MCF 10A (cell line): ENCODE results near the gene ADARB1. TPM values are rescaled to one million over a fixed set of nuclear protein-coding genes. Genes with fewer than 3 reads are reported as not detected.

Experiments
- BruUV-seq: library from RNA; stranded (reverse); fragments of 400-500 nt; replicated peaks from 2 replicates; lab custom pipeline; 2021; lab: Mats Ljungman, UMichigan
- CTCF ChIA-PET: fragments of 300-600 bp; sonication (Branson Sonifier 250); formaldehyde crosslinking; extraction: SDS; loops from one replicate; lab custom pipeline; 2021; ENCODE audit warnings: antibody characterized with exemption, inconsistent platforms; lab: Yijun Ruan, JAX
- POLR2A ChIA-PET: fragments of 300-600, 350-650 bp; sonication (Branson Sonifier 250); formaldehyde crosslinking; extraction: SDS; loops from one replicate; lab custom pipeline; 2020; ENCODE audit warnings: antibody characterized with exemption, inconsistent platforms; lab: Yijun Ruan, JAX
- DNase-seq: peaks from one replicate; pipeline ENCODE4 v3.0.0-alpha.2; 2018; ENCODE audit not compliant: unreplicated experiment
- H3K27ac Mint-ChIP-seq: one replicate; pipeline ENCODE4 v1.8.0; 2022; ENCODE audit warnings: mild to moderate bottlenecking, low read depth, mixed read lengths; ENCODE audit not compliant: unreplicated experiment
- H3K27me3 Mint-ChIP-seq: one replicate; pipeline ENCODE4 v1.8.0; 2022; ENCODE audit warnings: mixed read lengths; ENCODE audit not compliant: insufficient read depth, unreplicated experiment
- H3K36me3 Mint-ChIP-seq: one replicate; pipeline ENCODE4 v1.8.0; 2022; ENCODE audit warnings: mild to moderate bottlenecking, moderate library complexity, mixed read lengths; ENCODE audit not compliant: insufficient read depth, unreplicated experiment
- H3K4me1 Mint-ChIP-seq: one replicate; pipeline ENCODE4 v1.8.0; 2022; ENCODE audit warnings: mixed read lengths; ENCODE audit not compliant: insufficient read depth, unreplicated experiment
- H3K4me3 Mint-ChIP-seq: one replicate; pipeline ENCODE4 v1.8.0; 2022; ENCODE audit warnings: mild to moderate bottlenecking, moderate library complexity, mixed read lengths; ENCODE audit not compliant: unreplicated experiment
- H3K9me3 Mint-ChIP-seq: one replicate; pipeline ENCODE4 v1.8.0; 2022; ENCODE audit warnings: mixed read lengths; ENCODE audit not compliant: unreplicated experiment
- CTCF ChIP-seq: fragments of 200-600 bp; IDR thresholded peaks from one replicate; pipeline ENCODE4 v1.8.0; 2022; ENCODE audit warnings: antibody characterized with exemption, mild to moderate bottlenecking; ENCODE audit not compliant: unreplicated experiment
- intact Hi-C: fragments of 100-400 bp; cut with micrococcal nuclease; formaldehyde crosslinking; loops from 2 replicates; pipeline ENCODE4 v1.14.1; 2022
- total RNA-seq: library from RNA; stranded (reverse); gene quantifications from 2 replicates; pipeline ENCODE4 v1.2.3, GENCODE V29; 2022

The ADARB1 gene
- total RNA-seq, 1 experiment from 2014 or later: 19.4 TPM

GRCh38 chr21:45104560-45104959, 30.2 kb downstream of the ADARB1 start:
- CTCF ChIA-PET: interaction anchor here (0.5 to 2.1 kb wide), 3 partner anchors 24 to 241 kb away, joined by 3 to 9 read pairs (median 5); no protein-coding TSS in a partner anchor
- peak; percentile 53 for DNase-seq
- H3K27ac Mint-ChIP-seq: no peak overlapping the region

GRCh38 chr21:45105906-45106485, 31.6 kb downstream of the ADARB1 start:
- Mint-ChIP-seq H3K27me3 (no peaks in the 10 kb centered on the region), H3K4me1 (peaks cover 20% of the 10 kb centered on the region), H3K4me3 (no peak overlapping the region), H3K36me3 (no peaks in the 10 kb centered on the region), H3K27ac (no peak overlapping the region), H3K9me3 (no peaks in the 10 kb centered on the region)
- intact Hi-C loops: no loop called here
- no peak for DNase-seq
- ChIA-PET CTCF (interaction anchor here (0.5 to 2.1 kb wide), 6 partner anchors 11 to 182 kb away, joined by 3 to 9 read pairs (median 4); partner anchors contain the start of gene POFUT2), POLR2A (interaction anchor here (1.3 kb wide), 1 partner anchor 35 kb away, joined by 3 read pairs; no protein-coding TSS in a partner anchor)
- TF ChIP-seq CTCF: no peak
- no TSS peak for BruUV-seq

More at GRCh38 chr21:45104560-45104959, 30.2 kb downstream of the ADARB1 start:
- H3K27me3 Mint-ChIP-seq: no peaks in the 10 kb centered on the region
- H3K4me3 Mint-ChIP-seq: no peak overlapping the region
- no peak for TF ChIP-seq CTCF
- intact Hi-C loops: loop anchor here (5.0 kb wide), 1 partner anchor 617 kb away; no protein-coding TSS in a partner anchor
- no TSS peak for BruUV-seq
- no peaks in the 10 kb centered on the region for H3K36me3 Mint-ChIP-seq
- H3K4me1 Mint-ChIP-seq: peaks cover 20% of the 10 kb centered on the region
- POLR2A ChIA-PET: interaction anchor here (1.0 to 1.3 kb wide), 3 partner anchors 25 to 161 kb away, joined by 3 read pairs; no protein-coding TSS in a partner anchor
- H3K9me3 Mint-ChIP-seq: no peaks in the 10 kb centered on the region

- no TSS peak for BruUV-seq
- Mint-ChIP-seq H3K4me3 (no peak overlapping the region), H3K4me1 (peaks cover 12% of the 10 kb centered on the region), H3K27ac (no peak overlapping the region), H3K36me3 (no peaks in the 10 kb centered on the region), H3K9me3 (no peaks in the 10 kb centered on the region), H3K27me3 (no peaks in the 10 kb centered on the region)
- intact Hi-C loops: no loop called here
- POLR2A ChIA-PET: interaction anchor here (0.6 kb wide), 1 partner anchor 230 kb away, joined by 3 read pairs; no protein-coding TSS in a partner anchor
- DNase-seq: no peak
- TF ChIP-seq CTCF: no peak
- CTCF ChIA-PET: interaction anchor here (1.0 to 1.4 kb wide), 3 partner anchors 20 to 158 kb away, joined by 3 to 10 read pairs (median 4); no protein-coding TSS in a partner anchor
Observed at GRCh38 chr21:45108034-45108790, 33.8 kb downstream of the ADARB1 start.
